Measurements from ENCODE around the gene TRMT61A.

Gene TRMT61A

DNA sequence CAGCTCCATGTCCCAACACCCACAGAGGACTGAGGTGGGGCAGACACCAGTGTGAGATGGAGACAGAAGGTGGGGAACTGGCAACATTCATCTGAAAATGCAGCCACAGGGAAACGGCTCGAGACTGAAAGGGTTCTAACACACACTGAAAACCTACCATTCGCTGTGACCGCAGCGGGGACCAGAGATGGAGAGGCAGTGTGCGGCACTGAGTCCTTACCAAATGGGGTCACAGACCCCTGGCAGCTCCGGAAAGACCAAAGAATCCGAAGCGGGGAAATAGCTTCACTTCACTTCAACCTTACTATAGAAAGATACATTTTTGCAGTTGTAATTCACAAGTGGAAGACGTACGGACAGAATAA, 23.8 kb downstream of the TRMT61A start:
- Mint-ChIP-seq H3K9me3 (no peaks in the 10 kb centered on the region), H3K4me3 (no peak overlapping the region), H3K4me1 (ENCODE audit: low read depth) (peaks cover 8% of the 10 kb centered on the region), H3K36me3 (ENCODE audit: low read depth) (no peaks in the 10 kb centered on the region), H3K27ac (no peak overlapping the region), H3K27me3 (no peaks in the 10 kb centered on the region)

DNA sequence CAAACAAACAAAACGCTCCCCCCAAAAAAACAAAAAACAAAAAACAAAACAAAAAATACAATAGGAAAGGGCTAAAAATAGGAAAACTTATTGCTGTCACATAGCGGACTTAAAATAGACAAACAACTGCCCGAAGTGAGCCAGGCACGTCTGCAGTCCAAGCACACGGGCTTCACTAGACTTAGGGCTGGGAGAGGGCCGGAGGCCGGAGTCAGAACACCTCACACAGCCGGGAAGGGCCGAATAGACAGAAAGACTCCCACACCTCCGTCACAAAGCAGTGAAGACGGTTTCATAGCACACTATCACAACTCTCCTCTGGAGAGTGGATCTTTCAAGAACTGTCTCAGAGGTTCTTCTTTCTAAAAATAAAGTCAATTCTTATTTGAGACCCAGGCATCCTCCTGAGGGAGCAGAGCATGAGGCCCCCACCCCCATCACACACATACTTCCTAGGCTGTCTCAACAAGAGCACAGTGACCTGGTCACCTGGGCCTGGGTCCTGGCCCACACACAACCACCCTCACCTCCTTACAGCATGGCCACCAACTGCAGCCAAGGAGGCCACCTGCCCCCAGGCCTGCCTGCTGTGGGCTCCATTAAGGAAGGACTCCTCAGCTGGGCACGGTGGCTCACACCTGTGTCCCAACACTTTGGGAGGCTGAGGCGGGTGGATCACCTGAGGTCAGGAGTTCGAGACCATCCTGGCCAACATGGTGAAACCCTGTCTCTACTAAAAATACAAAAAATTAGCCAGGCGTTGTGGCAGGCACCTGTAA, 26.8 kb downstream of the TRMT61A start:
- Mint-ChIP-seq H3K36me3 (ENCODE audit: low read depth) (peaks cover 22% of the 10 kb centered on the region), H3K27me3 (no peaks in the 10 kb centered on the region), H3K4me3 (no peak overlapping the region), H3K4me1 (ENCODE audit: low read depth) (peaks cover 37% of the 10 kb centered on the region), H3K9me3 (no peaks in the 10 kb centered on the region), H3K27ac (no peak overlapping the region)

DNA sequence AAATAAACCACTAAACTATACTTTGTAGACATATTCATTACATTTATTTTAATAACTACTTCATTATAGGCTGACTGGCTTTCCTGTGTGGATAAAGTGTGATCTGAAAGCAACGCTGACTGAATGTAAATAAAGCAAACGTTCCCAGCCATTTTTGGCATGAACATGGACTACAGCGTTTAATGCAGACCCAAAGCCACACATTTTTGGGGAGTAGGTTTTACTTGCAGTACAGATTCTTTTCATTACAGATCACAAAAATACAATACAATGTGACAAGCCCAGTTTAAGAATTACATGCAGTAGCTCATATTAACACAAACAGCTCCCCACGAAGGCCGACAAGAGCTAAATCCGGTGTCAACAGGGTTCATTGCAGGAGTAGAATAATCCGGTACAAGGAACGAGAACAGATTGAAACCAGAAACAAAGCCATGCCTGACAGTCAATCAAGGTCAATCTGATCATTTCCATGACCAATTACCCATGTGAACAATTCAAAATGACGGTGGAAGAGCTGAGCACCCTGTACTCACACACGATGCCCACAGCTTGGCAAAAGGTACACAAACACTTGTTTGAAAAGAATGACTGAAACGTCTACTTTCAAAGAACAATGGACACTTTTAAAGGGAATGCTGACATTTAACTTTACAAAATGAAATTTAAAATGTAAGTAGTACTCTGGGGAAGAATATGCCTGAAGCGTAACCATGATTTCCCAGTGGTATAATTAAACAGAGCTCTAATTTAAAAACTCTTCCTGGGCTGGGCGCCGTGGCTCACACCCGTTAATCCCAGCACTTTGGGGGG, 28.2 kb downstream of the TRMT61A start:
- Mint-ChIP-seq H3K4me3 (no peak overlapping the region), H3K4me1 (ENCODE audit: low read depth) (peaks cover 49% of the 10 kb centered on the region), H3K27me3 (no peaks in the 10 kb centered on the region), H3K27ac (no peak overlapping the region), H3K9me3 (no peaks in the 10 kb centered on the region), H3K36me3 (ENCODE audit: low read depth) (peaks cover 32% of the 10 kb centered on the region)

DNA sequence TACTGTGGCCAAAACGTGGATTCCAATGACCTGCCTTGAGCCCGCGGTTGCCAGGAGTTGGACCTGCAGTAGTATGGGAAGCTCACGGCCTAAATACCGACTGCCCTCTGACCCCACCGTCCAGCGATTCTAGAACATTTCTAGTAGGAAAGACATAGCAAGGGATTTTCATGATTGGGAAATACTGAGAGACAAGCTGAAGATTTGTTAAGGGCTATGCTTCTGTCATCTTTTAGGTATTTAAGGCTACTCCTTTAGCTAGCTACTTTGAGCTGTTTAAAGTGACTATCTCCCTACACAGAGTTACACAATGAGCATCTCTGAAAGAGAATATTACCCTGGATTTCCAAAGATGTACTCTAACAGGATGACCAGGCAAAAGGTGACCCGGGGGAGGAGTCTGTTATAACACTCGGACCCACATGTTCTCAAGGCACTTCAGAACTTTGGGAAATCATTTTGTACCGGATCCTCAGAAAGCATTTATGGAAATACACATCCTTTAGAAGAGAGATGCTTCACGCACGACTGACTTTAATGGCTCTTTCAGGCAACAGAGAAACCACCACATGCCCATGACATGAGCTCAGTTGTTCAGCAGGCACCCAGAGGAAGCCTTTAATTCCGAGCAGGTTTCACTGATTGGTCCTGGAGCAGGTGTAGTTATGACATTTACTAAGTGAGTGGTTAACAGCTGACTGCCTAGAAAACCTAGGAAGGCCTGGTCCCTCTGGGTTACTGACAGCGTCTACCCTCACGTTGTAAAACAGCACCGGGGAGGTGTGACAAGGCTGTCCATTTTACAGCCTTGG, 29.3 kb downstream of the TRMT61A start:
- Mint-ChIP-seq H3K27me3 (no peaks in the 10 kb centered on the region), H3K27ac (peak overlapping the region; percentile 61), H3K4me1 (ENCODE audit: low read depth) (peaks cover 50% of the 10 kb centered on the region), H3K9me3 (no peaks in the 10 kb centered on the region), H3K4me3 (no peak overlapping the region), H3K36me3 (ENCODE audit: low read depth) (peaks cover 32% of the 10 kb centered on the region)

DNA sequence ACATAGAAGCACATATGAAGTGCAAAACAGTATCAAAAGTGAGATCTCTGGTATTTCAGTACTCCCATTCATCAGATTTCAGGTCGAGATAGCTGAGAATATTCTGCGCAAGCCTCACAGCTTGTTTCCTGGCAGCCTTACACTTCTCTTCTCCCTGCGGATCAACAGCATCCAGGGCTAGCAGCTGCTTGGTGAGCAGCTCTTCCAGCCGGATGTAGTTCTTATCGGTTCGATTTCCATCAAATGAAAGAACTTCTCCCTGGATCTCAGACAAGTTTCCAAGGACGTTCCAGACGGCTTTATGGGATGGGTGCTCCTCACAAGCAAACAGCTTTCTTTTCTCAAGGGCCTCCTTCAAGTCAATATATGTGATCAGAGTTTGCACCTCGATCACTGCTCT, 30.8 kb downstream of the TRMT61A start:
- Mint-ChIP-seq H3K27me3 (no peaks in the 10 kb centered on the region), H3K4me1 (ENCODE audit: low read depth) (peaks cover 62% of the 10 kb centered on the region), H3K36me3 (ENCODE audit: low read depth) (peaks cover 32% of the 10 kb centered on the region), H3K4me3 (no peak overlapping the region), H3K27ac (peak overlapping the region; percentile 8), H3K9me3 (no peaks in the 10 kb centered on the region)

- Mint-ChIP-seq H3K27me3 (no peaks in the 10 kb centered on the region), H3K4me3 (peak overlapping the region; percentile 98), H3K4me1 (ENCODE audit: low read depth) (peaks cover 67% of the 10 kb centered on the region), H3K36me3 (ENCODE audit: low read depth) (peaks cover 32% of the 10 kb centered on the region), H3K9me3 (no peaks in the 10 kb centered on the region), H3K27ac (peak overlapping the region; percentile 90)
Observed at GRCh38 chr14:103560691-103561090, 31.7 kb downstream of the TRMT61A start.

DNA sequence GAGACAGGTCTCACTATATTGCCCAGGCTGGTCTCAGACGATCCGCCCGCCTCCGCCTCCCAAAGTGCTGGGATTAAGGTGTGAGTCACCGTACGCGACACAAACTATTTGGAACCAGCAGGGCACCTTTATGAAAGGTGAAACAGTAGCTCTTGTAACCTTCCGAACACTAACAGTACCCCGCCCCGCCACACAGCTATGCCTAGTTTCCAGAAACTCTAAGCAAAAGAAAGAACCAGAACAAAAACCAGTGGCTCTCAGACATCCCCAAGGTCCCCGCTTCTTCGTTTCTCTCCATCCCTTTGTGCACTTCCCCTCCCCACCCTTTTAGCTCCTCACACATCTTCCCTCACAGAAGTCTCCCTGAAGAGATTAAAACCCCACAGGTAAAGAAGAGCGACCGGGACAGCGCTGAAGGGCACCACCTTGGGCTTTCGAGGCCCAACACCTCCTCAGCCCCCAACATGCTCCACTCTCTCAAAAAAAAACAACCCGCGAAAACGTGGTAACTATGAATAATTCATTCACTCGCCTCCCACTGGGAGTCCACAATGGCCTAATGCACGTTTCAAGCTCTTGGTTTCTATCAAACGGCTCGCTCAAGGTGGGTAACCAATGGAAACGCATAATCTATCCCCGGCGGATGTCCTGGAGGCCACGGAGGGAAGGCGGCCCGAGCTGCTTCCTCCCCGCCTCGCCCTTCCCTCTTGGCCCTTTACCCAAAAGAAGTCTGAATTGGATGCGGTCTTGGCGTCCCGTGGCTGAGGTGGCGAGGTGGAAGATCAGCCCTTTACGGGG, 32.6 kb downstream of the TRMT61A start:
- Mint-ChIP-seq H3K4me1 (ENCODE audit: low read depth) (peaks cover 74% of the 10 kb centered on the region), H3K9me3 (no peaks in the 10 kb centered on the region), H3K4me3 (peak overlapping the region; percentile 98), H3K27me3 (no peaks in the 10 kb centered on the region), H3K36me3 (ENCODE audit: low read depth) (peaks cover 32% of the 10 kb centered on the region), H3K27ac (peak overlapping the region; percentile 90)

GRCh38 chr14:103562179-103562428, 33.1 kb downstream of the TRMT61A start:
- H3K27ac Mint-ChIP-seq: peak overlapping the region; percentile 90
- peak overlapping the region; percentile 98 for H3K4me3 Mint-ChIP-seq
- peaks cover 32% of the 10 kb centered on the region for H3K36me3 Mint-ChIP-seq (ENCODE audit: low read depth)
- no peaks in the 10 kb centered on the region for H3K9me3 Mint-ChIP-seq
- H3K4me1 Mint-ChIP-seq (ENCODE audit: low read depth): peaks cover 74% of the 10 kb centered on the region
- H3K27me3 Mint-ChIP-seq: no peaks in the 10 kb centered on the region

- H3K27ac Mint-ChIP-seq: peak within 1 kb of the TSS; percentile 90
- peaks cover 69% of the 10 kb centered on the region for H3K4me1 Mint-ChIP-seq (ENCODE audit: low read depth)
- H3K9me3 Mint-ChIP-seq: no peaks in the 10 kb centered on the region
- H3K36me3 Mint-ChIP-seq (ENCODE audit: low read depth): peaks cover 32% of the 10 kb centered on the region
- H3K27me3 Mint-ChIP-seq: no peaks in the 10 kb centered on the region
- peak within 1 kb of the TSS; percentile 98 for H3K4me3 Mint-ChIP-seq
Observed at GRCh38 chr14:103562429-103563225, 33.6 kb downstream of the TRMT61A start, which contains the start of the genes BAG5 and COA8. Gene BAG5, minus strand, starts transcription at chr14:103562657. Its CDS starts 1,493 bp downstream, at chr14:103561164. Gene COA8, plus strand, starts transcription at chr14:103562960. Its CDS starts 42 bp downstream, at chr14:103563002.

GRCh38 chr14:103563226-103563620, 34.2 kb downstream of the TRMT61A start:
- peak overlapping the region; percentile 98 for H3K4me3 Mint-ChIP-seq
- peak overlapping the region; percentile 85 for H3K27ac Mint-ChIP-seq
- no peaks in the 10 kb centered on the region for H3K27me3 Mint-ChIP-seq
- peaks cover 70% of the 10 kb centered on the region for H3K4me1 Mint-ChIP-seq (ENCODE audit: low read depth)
- H3K36me3 Mint-ChIP-seq (ENCODE audit: low read depth): peaks cover 32% of the 10 kb centered on the region
- no peaks in the 10 kb centered on the region for H3K9me3 Mint-ChIP-seq

DNA sequence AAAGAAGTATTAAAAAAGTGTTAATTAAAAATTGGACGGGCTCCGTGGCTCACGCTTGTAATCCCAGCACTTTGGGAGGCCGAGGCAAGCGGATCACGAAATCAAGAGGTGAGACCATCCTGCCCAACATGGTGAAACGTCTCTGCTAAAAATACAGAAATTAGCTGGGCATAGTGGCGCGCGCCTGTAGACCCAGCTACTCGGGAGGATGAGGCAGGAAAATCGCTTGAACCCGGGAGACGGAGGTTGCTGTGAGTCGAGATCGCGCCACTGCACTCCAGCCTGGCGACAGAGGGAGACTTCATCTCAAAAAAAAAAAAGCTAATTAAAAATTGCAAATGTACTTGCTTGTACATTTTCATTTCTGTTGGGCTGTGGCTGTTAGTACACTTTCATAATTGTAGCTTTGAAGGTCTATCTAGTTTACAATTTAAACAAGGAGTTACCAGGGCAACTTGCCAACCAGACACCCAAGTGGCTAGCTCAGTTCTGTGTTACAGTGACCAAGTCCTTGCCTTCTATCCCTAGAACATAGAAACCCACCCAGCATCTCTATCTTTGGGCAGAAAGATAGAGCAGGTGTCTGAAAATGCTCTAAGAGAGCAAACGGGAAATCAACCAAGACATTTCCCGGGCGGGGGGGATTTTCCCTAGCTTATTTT, 35.0 kb downstream of the TRMT61A start:
- H3K27me3 Mint-ChIP-seq: no peaks in the 10 kb centered on the region

GRCh38 chr14:103568952-103569351, 40.0 kb downstream of the TRMT61A start:
- H3K36me3 Mint-ChIP-seq (ENCODE audit: low read depth): peaks cover 12% of the 10 kb centered on the region
- peaks cover 28% of the 10 kb centered on the region for H3K4me1 Mint-ChIP-seq (ENCODE audit: low read depth)
- H3K27ac Mint-ChIP-seq: no peak overlapping the region
- no peak overlapping the region for H3K4me3 Mint-ChIP-seq
- no peaks in the 10 kb centered on the region for H3K27me3 Mint-ChIP-seq
- H3K9me3 Mint-ChIP-seq: no peaks in the 10 kb centered on the region

More for the DNA sequence above, 35.0 kb downstream of the TRMT61A start:
- peak overlapping the region; percentile 58 for H3K27ac Mint-ChIP-seq
- peak overlapping the region; percentile 98 for H3K4me3 Mint-ChIP-seq
- H3K4me1 Mint-ChIP-seq (ENCODE audit: low read depth): peaks cover 63% of the 10 kb centered on the region
- no peaks in the 10 kb centered on the region for H3K9me3 Mint-ChIP-seq
- H3K36me3 Mint-ChIP-seq (ENCODE audit: low read depth): peaks cover 26% of the 10 kb centered on the region

DNA sequence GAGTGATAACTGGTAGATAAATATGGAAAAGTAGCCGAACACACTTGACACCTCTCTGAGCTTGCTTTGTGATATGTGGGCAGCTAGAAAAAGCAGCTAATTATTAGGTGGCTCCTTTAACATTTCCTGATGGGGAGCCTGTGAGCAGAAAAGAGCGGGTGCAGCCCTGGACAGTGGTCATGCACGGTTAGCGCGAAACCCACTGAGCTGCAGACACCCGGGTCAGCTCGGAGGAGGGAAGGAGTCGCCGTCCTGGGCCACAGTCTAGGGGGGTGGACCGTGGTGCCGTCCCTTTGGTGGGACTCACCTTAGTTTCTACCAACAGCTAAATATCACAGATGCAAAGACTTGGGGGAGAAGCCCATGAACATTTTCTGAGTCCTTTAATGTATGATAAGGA, 40.4 kb downstream of the TRMT61A start:
- Mint-ChIP-seq H3K36me3 (ENCODE audit: low read depth) (peaks cover 17% of the 10 kb centered on the region), H3K4me3 (no peak overlapping the region), H3K4me1 (ENCODE audit: low read depth) (peaks cover 25% of the 10 kb centered on the region), H3K27ac (no peak overlapping the region), H3K9me3 (no peaks in the 10 kb centered on the region), H3K27me3 (no peaks in the 10 kb centered on the region)
